Liver (tissue), 9 donors: ENCODE results near the gene GALC. TPM values are rescaled to one million over a fixed set of nuclear protein-coding genes. Genes with fewer than 3 reads are reported as not detected.

ENCODE experiments used
- DNase-seq: peaks from one replicate; pipeline ENCODE4 v3.0.0-alpha.2; 2017; ENCODE audit warnings: low spot score
- H3K27ac ChIP-seq, 2 donors: one replicate each; pipeline ENCODE4 v1.7.0; 2013; ENCODE audit warnings: inconsistent platforms in 2 of 2, low read length in 2 of 2, control low read depth in 1 of 2, low read depth in 1 of 2, mild to moderate bottlenecking in 1 of 2
- H3K27me3 ChIP-seq, 4 donors: one replicate each; pipeline versions ENCODE4 v1.6.1 to v1.7.0; 2013; ENCODE audit warnings: low read length in 3 of 4, inconsistent platforms in 1 of 4, mild to moderate bottlenecking in 1 of 4, moderate library complexity in 1 of 4; ENCODE audit not compliant: control insufficient read depth in 4 of 4, insufficient read depth in 4 of 4
- H3K36me3 ChIP-seq, 4 donors: one replicate each; pipeline versions ENCODE4 v1.6.1 to v1.7.0; 2013; ENCODE audit warnings: low read length in 3 of 4, mild to moderate bottlenecking in 3 of 4, low read depth in 1 of 4, moderate library complexity in 1 of 4; ENCODE audit not compliant: control insufficient read depth in 4 of 4, insufficient read depth in 3 of 4
- H3K4me1 ChIP-seq, 4 donors: one replicate each; pipeline versions ENCODE4 v1.6.1 to v1.7.0; 2013; ENCODE audit warnings: low read length in 3 of 4, mild to moderate bottlenecking in 3 of 4, moderate library complexity in 1 of 4; ENCODE audit not compliant: control insufficient read depth in 4 of 4, insufficient read depth in 4 of 4
- H3K4me3 ChIP-seq, 3 donors: one replicate each; pipeline versions ENCODE4 v1.6.1 to v1.7.0; 2013; ENCODE audit warnings: low read length in 3 of 3, control low read depth in 1 of 3, low read depth in 1 of 3, mild to moderate bottlenecking in 1 of 3
- H3K9ac ChIP-seq, 2 donors: one replicate each; pipeline ENCODE4 v1.7.0; 2013; ENCODE audit warnings: low read length in 2 of 2, mild to moderate bottlenecking in 2 of 2, moderate library complexity in 2 of 2, control low read depth in 1 of 2, low read depth in 1 of 2
- H3K9me3 ChIP-seq, 4 donors: one replicate each; pipeline versions ENCODE4 v1.6.1 to v1.7.0; 2013; ENCODE audit warnings: low read length in 3 of 4; ENCODE audit not compliant: control insufficient read depth in 4 of 4
- EGR1 ChIP-seq, 2 donors: IDR thresholded peaks; 2 replicates each; pipeline ENCODE4 v1.6.1; 2016 to 2018; ENCODE audit warnings: antibody characterized with exemption in 2 of 2, low read depth in 2 of 2
- FOXA1 ChIP-seq: IDR thresholded peaks from 2 replicates; pipeline ENCODE4 v1.6.1; 2016; ENCODE audit warnings: antibody characterized with exemption
- FOXA2 ChIP-seq: IDR thresholded peaks from 2 replicates; pipeline ENCODE4 v1.6.1; 2016; ENCODE audit warnings: antibody characterized with exemption
- GABPA ChIP-seq, 2 donors: IDR thresholded peaks in 1 of 2; conservative IDR thresholded peaks in 1 of 2; 2 replicates each; pipeline ENCODE4 v1.6.1; 2016; ENCODE audit warnings: antibody characterized with exemption in 2 of 2, mild to moderate bottlenecking in 1 of 2, moderate library complexity in 1 of 2
- HNF4A ChIP-seq, 2 donors: conservative IDR thresholded peaks; 2 replicates each; pipeline ENCODE4 v1.6.1; 2016; ENCODE audit warnings: antibody characterized with exemption in 2 of 2, mild to moderate bottlenecking in 2 of 2
- HNF4G ChIP-seq: IDR thresholded peaks from 2 replicates; pipeline ENCODE4 v1.6.1; 2016; ENCODE audit warnings: antibody characterized with exemption
- JUND ChIP-seq, 2 donors: IDR thresholded peaks; 2 replicates each; pipeline ENCODE4 v1.6.1; 2016; ENCODE audit warnings: antibody characterized with exemption in 2 of 2
- NR2F2 ChIP-seq: IDR thresholded peaks from 2 replicates; pipeline ENCODE4 v1.6.1; 2016; ENCODE audit warnings: antibody characterized with exemption
- RAD21 ChIP-seq, 2 donors: IDR thresholded peaks; 2 replicates each; pipeline ENCODE4 v1.6.1; 2016; ENCODE audit warnings: antibody characterized with exemption in 2 of 2, mild to moderate bottlenecking in 2 of 2
- RXRA ChIP-seq, 2 donors: IDR thresholded peaks; 2 replicates each; pipeline ENCODE4 v1.6.1; 2017 to 2018; ENCODE audit warnings: antibody characterized with exemption in 2 of 2, mild to moderate bottlenecking in 1 of 2
- SP1 ChIP-seq: IDR thresholded peaks from 2 replicates; pipeline ENCODE4 v1.6.1; 2018; ENCODE audit warnings: antibody characterized with exemption, mild to moderate bottlenecking
- TAF1 ChIP-seq: conservative IDR thresholded peaks from 2 replicates; pipeline ENCODE4 v1.6.1; 2016; ENCODE audit warnings: antibody characterized with exemption, mild to moderate bottlenecking
- WGBS: extraction: QIAGEN DNeasy Blood & Tissue Kit; methylation state at CpG from one replicate; pipeline ENCODE4 v1.1.7; 2013; 5-methylcytosine and 5-hydroxymethylcytosine counted together
- polyA plus RNA-seq, 2 donors: library from polyadenylated mRNA; stranded (reverse) in 1 of 2; unstranded in 1 of 2; fragments of 200-250 nt in 1 of 2; fragments of >200 nt in 1 of 2; fragmentation: Nextera tagmentation in 1 of 2; extraction: Ambion mirVana in 1 of 2; gene quantifications; one replicate each; pipeline versions ENCODE4 v1.2.1 to v1.2.3, GENCODE V29; 2013 to 2015
- total RNA-seq, 2 donors: library from RNA; depleted of rRNA; stranded (reverse); fragments of >200 nt; gene quantifications; one replicate each; pipeline ENCODE4 v1.2.3, GENCODE V29; 2014
- TF ChIP-seq, protein P1 (sequence below): IDR thresholded peaks from 2 replicates; pipeline ENCODE4 v1.6.1; 2016; ENCODE audit warnings: antibody characterized with exemption
- TF ChIP-seq, protein P2 (sequence below): IDR thresholded peaks from 2 replicates; pipeline ENCODE4 v1.6.1; 2016; ENCODE audit warnings: antibody characterized with exemption, mild to moderate bottlenecking
- TF ChIP-seq, protein P3 (sequence below): IDR thresholded peaks from 2 replicates; pipeline ENCODE4 v1.6.1; 2016; ENCODE audit warnings: antibody characterized with exemption
- TF ChIP-seq, protein P4 (sequence below): IDR thresholded peaks from 2 replicates; pipeline ENCODE4 v1.6.1; 2016; ENCODE audit warnings: antibody characterized with exemption
- TF ChIP-seq, protein P5 (sequence below): fragments of 150-350 bp; IDR thresholded peaks from 2 replicates; pipeline ENCODE4 v1.5.1; 2017; ENCODE audit warnings: improper control_type of control experiment, low read depth, low read length; ENCODE audit not compliant: missing input control
- donor health status: healthy.
- donor health status: healthy.
- donor health status: healthy.
- donor health status: healthy.
- donor health status: healthy.

The GALC gene
- total and polyA plus RNA-seq, 4 donors = 2.8 to 20.8 (median 12.1) TPM

DNA sequence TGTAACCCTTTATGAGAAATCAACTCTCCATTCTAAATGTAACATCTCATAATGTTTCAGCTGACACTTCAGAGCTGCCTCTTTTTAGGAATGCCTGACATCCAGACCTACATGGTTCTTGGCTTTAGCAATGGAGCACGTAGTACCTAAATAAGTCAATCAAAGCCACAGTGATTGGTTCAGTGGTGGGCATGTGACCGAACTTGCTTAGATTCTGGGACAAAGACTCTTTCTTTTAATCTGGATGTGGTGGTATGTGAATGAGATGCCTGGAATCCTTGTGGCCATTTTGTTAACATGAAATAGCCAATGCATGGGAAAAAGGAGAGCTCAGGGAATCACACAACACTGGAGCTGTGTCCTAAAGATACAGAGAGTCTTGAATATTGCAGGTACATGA, 23.8 kb upstream of the GALC start:
- TF ChIP-seq FOXA2 (no peak), HNF4G (no peak), FOXA1 (no peak), RAD21 (IDR thresholded peaks at IDR 0.05) (no peak), NR2F2 (no peak), RXRA (IDR thresholded peaks at IDR 0.05) (no peak), SP1 (no peak), GABPA (IDR thresholded peaks at IDR 0.05 in 1 of 2, conservative IDR thresholded peaks at IDR 0.05 in 1 of 2) (no peak), TAF1 (no peak), JUND (IDR thresholded peaks at IDR 0.05) (no peak)
- TF ChIP-seq, protein P1, sequence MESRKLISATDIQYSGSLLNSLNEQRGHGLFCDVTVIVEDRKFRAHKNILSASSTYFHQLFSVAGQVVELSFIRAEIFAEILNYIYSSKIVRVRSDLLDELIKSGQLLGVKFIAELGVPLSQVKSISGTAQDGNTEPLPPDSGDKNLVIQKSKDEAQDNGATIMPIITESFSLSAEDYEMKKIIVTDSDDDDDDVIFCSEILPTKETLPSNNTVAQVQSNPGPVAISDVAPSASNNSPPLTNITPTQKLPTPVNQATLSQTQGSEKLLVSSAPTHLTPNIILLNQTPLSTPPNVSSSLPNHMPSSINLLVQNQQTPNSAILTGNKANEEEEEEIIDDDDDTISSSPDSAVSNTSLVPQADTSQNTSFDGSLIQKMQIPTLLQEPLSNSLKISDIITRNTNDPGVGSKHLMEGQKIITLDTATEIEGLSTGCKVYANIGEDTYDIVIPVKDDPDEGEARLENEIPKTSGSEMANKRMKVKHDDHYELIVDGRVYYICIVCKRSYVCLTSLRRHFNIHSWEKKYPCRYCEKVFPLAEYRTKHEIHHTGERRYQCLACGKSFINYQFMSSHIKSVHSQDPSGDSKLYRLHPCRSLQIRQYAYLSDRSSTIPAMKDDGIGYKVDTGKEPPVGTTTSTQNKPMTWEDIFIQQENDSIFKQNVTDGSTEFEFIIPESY = no peak
- TF ChIP-seq, protein P2, sequence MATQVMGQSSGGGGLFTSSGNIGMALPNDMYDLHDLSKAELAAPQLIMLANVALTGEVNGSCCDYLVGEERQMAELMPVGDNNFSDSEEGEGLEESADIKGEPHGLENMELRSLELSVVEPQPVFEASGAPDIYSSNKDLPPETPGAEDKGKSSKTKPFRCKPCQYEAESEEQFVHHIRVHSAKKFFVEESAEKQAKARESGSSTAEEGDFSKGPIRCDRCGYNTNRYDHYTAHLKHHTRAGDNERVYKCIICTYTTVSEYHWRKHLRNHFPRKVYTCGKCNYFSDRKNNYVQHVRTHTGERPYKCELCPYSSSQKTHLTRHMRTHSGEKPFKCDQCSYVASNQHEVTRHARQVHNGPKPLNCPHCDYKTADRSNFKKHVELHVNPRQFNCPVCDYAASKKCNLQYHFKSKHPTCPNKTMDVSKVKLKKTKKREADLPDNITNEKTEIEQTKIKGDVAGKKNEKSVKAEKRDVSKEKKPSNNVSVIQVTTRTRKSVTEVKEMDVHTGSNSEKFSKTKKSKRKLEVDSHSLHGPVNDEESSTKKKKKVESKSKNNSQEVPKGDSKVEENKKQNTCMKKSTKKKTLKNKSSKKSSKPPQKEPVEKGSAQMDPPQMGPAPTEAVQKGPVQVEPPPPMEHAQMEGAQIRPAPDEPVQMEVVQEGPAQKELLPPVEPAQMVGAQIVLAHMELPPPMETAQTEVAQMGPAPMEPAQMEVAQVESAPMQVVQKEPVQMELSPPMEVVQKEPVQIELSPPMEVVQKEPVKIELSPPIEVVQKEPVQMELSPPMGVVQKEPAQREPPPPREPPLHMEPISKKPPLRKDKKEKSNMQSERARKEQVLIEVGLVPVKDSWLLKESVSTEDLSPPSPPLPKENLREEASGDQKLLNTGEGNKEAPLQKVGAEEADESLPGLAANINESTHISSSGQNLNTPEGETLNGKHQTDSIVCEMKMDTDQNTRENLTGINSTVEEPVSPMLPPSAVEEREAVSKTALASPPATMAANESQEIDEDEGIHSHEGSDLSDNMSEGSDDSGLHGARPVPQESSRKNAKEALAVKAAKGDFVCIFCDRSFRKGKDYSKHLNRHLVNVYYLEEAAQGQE = no peak
- TF ChIP-seq, protein P3, sequence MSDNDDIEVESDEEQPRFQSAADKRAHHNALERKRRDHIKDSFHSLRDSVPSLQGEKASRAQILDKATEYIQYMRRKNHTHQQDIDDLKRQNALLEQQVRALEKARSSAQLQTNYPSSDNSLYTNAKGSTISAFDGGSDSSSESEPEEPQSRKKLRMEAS = no peak
- TF ChIP-seq, protein P4, sequence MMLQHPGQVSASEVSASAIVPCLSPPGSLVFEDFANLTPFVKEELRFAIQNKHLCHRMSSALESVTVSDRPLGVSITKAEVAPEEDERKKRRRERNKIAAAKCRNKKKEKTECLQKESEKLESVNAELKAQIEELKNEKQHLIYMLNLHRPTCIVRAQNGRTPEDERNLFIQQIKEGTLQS = no peak
- TF ChIP-seq, protein P5, sequence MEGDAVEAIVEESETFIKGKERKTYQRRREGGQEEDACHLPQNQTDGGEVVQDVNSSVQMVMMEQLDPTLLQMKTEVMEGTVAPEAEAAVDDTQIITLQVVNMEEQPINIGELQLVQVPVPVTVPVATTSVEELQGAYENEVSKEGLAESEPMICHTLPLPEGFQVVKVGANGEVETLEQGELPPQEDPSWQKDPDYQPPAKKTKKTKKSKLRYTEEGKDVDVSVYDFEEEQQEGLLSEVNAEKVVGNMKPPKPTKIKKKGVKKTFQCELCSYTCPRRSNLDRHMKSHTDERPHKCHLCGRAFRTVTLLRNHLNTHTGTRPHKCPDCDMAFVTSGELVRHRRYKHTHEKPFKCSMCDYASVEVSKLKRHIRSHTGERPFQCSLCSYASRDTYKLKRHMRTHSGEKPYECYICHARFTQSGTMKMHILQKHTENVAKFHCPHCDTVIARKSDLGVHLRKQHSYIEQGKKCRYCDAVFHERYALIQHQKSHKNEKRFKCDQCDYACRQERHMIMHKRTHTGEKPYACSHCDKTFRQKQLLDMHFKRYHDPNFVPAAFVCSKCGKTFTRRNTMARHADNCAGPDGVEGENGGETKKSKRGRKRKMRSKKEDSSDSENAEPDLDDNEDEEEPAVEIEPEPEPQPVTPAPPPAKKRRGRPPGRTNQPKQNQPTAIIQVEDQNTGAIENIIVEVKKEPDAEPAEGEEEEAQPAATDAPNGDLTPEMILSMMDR = no peak
- Histone ChIP-seq H3K27me3 (no peaks in the 10 kb centered on the region), H3K36me3 (no peaks in the 10 kb centered on the region), H3K4me1 (peaks cover 0 to 11% (median 0%) of the 10 kb centered on the region in 4 donors), H3K9me3 (no peaks in the 10 kb centered on the region), H3K9ac (no peak overlapping the region), H3K4me3 (no peak overlapping the region), H3K27ac (no peak overlapping the region)
- WGBS = 96% methylated on average over 2 of the region's 2 CpGs
- DNase-seq = no peak

DNA sequence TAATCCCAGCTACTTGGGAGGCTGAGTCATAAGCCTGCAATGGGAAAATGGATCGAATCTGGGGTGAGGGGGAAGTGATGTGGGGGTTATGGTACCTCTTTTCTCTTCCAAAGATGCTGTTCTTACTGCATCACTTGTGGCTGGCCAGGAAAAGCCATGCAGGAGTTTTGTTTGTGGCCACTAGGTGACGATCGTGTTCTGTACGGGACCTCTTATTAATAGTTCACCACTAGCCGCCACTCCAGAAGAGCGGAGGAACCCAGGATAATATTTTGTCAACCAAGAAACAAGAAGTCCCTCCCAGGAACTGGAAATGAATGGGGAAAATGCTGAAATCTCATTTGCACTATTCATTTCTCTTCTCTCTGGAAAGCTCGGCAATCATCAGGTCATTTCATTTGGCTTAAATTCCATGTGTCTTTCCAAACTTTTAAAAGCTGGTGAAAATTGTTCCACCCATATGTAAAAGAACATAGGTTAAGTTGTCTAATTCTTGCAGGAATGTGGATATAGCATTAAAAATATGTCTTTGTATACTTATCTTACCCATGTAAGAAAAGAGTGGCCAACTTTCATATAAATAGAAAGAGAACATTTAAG, 20.9 kb upstream of the GALC start:
- Histone ChIP-seq H3K27me3 (no peaks in the 10 kb centered on the region), H3K27ac (no peak overlapping the region), H3K9ac (no peak overlapping the region), H3K4me3 (no peak overlapping the region), H3K4me1 (peaks cover 0 to 11% (median 0%) of the 10 kb centered on the region in 4 donors), H3K36me3 (no peaks in the 10 kb centered on the region), H3K9me3 (no peaks in the 10 kb centered on the region)
- peak; percentile 74 for DNase-seq
- 3% methylated on average over 7 of the region's 7 CpGs for whole genome bisulfite sequencing
- peak; percentile 97 to 98 for TF ChIP-seq RAD21 (IDR thresholded peaks at IDR 0.05)
- TF ChIP-seq EGR1 (IDR thresholded peaks at IDR 0.05; ENCODE audit: low read depth in 2 of 2) = no peak
- TF ChIP-seq, protein P4 = no peak
- no peak for TF ChIP-seq FOXA2
- TF ChIP-seq SP1 = no peak
- no peak for TF ChIP-seq HNF4A (conservative IDR thresholded peaks at IDR 0.05)
- peak in 1 of 2 donors; percentile 11 for TF ChIP-seq RXRA (IDR thresholded peaks at IDR 0.05)
- TF ChIP-seq, protein P5 = peak; percentile 98
